Stimulated activated CD4-positive, alpha-beta T cell treated with anti-CD3 and anti-CD28 coated beads, TNF-alpha, amount 100 ng/mL, for 24 hours (primary cell): ENCODE results near the gene MTERF4.

ENCODE experiments used
- DNase-seq, 3 experiments: peaks; one replicate each; pipeline ENCODE4 v3.0.0-alpha.2; 2020; ENCODE audit warnings: low read depth in 3 of 3

Gene MTERF4

DNA sequence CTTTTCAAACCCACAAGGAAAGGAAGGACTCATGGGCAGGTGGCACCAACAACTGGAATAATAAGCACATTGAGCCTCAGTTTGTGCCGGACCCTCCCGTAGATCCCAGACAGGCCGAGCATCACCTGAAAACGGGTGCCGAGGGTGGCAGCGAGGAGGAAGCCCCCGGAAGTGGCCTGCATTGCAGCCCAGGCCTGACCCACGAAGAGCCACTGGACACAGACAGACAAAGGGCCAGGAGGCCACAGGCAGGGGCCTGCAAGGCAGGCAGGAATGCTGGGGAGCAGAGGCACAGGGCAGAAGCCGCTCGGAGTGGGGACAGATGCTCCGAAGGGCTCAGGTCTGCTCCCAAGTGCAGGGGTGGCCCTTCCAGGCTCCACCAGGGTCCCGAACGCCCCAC is 31.7 kb downstream of the MTERF4 start:
- no peak for DNase-seq

- DNase-seq = no peak
These were observed 32.2 kb downstream of the MTERF4 start for GRCh38 chr2:241069821-241070281.

GRCh38 chr2:241068942-241069810 is 32.9 kb downstream of the MTERF4 start:
- DNase-seq = no peak

- no peak for DNase-seq
These were observed 33.7 kb downstream of the MTERF4 start for GRCh38 chr2:241068136-241068941.

- no peak for DNase-seq
These were observed 34.5 kb downstream of the MTERF4 start for GRCh38 chr2:241067501-241068135.

GRCh38 chr2:241066893-241067341 is 35.2 kb downstream of the MTERF4 start:
- no peak for DNase-seq

DNA sequence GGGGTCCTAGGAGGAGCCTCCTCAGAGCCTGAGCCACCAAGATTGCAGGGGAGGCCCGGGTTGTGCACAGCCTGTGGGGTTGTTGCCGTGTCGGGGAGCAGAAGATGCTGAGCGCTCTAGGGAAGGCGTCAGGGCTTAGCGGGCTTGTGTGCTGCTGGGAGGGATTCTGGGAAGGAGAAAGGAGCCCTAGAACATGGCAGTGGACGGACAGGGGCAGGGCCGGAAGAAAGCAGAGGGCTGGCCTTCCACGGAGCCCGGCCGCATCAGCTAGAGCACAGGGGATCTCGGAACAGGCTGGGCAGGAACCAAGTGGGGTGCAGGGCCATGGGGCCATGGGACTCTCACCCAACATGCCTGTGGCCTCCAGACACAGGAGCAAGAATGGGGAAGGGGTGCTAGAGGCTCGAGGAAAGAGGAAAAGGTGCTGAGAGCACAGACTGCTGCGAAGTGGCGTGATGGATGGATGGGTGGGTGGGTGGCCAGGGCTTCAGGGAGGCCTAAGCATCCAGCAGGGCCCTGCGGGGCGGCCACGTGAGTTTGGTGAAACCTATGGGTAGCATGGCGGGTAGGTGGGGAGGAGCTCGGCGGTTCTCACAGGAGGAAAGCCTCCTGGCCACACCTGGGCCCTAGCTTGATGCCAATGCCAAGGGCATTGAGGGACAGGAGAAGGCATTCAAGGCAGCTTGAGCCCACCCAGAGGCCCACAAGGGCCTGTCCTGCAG is 35.8 kb downstream of the MTERF4 start:
- DNase-seq = no peak

GRCh38 chr2:241065355-241065803 is 36.7 kb downstream of the MTERF4 start:
- no peak for DNase-seq

DNA sequence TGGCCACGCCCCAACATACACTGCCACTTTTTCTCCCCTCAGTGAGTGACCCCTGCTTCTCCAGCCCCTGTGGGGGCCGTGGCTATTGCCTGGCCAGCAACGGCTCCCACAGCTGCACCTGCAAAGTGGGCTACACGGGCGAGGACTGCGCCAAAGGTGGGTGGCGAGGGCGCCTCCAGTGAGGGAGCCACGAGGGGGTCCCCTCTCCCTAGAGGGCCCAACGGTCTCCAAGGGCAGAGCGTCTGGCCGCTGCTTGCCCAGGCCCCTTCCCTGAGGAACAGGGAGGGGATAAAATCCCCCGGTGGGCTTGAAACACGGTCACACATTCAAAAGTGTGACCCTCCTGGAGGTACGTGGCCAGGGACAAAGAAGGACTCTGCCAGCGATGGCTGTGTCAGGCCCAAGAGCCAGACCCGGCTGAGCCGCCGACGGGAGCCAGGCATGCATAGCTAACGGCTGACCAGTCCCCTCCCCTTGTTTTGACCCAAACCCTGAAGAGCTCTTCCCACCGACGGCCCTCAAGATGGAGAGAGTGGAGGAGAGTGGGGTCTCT is 37.2 kb downstream of the MTERF4 start:
- no peak for DNase-seq

- DNase-seq = peak in 1 of 3 experiments; percentile 37
These were observed 37.9 kb downstream of the MTERF4 start for GRCh38 chr2:241064008-241064801.

DNA sequence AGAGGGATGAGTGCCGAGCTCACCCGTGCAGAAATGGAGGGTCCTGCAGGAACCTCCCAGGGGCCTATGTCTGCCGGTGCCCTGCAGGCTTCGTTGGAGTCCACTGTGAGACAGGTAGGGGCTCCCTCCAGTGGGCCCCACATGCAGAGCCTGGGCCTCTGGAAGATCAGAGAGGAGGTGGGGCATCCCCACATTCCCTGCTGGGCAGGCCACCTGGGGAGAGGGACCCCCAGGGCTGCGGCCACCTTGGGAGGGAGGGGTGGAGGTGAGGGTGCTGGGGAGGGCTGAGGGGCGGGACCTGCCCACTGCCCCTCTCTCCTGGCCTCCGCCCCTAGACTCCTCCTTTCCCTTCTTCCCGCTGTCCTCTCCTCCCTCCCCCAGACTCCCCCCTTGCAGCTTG is 38.5 kb downstream of the MTERF4 start:
- DNase-seq = no peak

- DNase-seq = no peak
These were observed 39.0 kb downstream of the MTERF4 start for GRCh38 chr2:241063093-241063551.

DNA sequence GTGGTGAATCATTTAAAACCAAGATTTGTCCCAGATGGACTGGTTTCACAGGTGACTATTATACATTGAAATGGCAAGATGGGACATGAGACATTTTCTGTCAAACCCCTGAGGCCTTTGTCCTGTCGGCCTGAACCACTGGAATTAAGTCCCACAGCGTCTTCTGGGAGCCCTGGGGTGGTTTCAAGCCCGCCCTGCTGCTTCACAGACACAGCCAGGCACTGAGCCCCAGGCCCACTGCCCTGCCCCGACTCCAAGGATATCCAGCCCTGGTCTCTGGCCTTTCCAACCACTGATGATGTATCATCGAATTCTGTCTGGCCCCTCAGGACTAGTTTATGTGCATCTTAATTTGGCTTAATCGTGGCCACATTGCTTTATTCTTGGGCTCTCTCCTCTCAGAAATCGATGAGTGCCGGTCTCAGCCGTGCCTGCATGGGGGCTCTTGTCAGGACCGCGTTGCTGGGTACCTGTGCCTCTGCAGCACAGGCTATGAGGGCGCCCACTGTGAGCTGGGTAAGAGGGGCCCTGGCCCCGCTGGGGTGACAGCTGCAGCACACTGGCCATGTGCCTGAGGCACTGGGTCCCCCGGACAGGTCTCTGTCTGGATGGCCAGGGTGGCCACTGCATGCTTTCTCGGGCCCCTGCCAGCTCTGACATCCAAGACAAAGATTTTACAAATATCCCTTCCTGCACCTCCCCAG is 39.5 kb downstream of the MTERF4 start:
- no peak for DNase-seq

- DNase-seq = no peak
These were observed 40.8 kb downstream of the MTERF4 start for GRCh38 chr2:241061275-241061674.

GRCh38 chr2:241053576-241054251 is 48.4 kb downstream of the MTERF4 start:
- DNase-seq = no peak

DNA sequence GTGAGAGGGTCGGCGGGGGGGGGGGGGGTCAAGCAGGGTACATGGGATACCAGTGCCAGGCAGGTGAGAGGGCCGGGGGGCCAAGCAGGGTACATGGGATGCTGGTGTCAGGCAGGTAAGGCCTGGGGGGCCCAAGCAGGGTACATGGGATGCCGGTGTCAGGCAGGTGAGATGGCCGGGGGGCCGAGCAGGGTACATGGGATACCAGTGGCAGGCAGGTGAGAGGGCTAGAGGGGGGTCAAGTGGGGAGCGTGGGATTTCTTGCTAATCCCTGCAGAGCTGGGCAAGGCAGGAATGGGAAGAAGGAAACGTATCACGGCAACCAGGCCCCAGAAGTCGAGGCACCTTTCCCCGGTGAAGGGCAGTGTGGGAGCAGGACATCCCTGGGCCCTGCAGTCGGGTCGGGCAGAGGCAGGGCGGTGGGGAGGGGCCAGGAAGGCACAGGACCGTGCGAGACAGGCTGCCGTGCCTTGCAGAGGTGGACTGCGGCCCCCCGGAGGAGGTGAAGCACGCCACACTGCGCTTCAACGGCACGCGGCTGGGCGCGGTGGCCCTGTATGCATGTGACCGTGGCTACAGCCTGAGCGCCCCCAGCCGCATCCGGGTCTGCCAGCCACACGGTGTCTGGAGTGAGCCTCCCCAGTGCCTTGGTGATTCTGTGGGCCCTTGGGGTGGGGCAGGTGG is 49.3 kb downstream of the MTERF4 start:
- DNase-seq = no peak

GRCh38 chr2:241051578-241052487 is 50.3 kb downstream of the MTERF4 start:
- DNase-seq = no peak
